Activated CD8-positive, alpha-beta memory T cell treated with anti-CD3 and anti-CD28 coated beads for 1 hour (primary cell): ENCODE measurements around the gene NUP88.

Experiments used
- DNase-seq, 2 donors: peaks; one replicate each; pipeline ENCODE4 v3.0.0-alpha.2; 2020; ENCODE audit warnings: low read depth in 1 of 2; ENCODE audit errors: extremely low read depth in 1 of 2

The NUP88 gene

GRCh38 chr17:5419959-5420653, 644 bp upstream of the NUP88 start, which contains the start of gene RPAIN:
Gene RPAIN, plus strand, starts transcription at chr17:5420182. Its CDS starts 29 bp downstream, at chr17:5420211.
- peak; percentile 58 to 75 for DNase-seq

GRCh38 chr17:5418858-5419355, 555 bp downstream of the NUP88 start:
- DNase-seq: peak in 1 of 2 donors; percentile 9

GRCh38 chr17:5416901-5417300, 2.6 kb downstream of the NUP88 start:
- no peak for DNase-seq

- DNase-seq: no peak
These were observed 5.8 kb downstream of the NUP88 start for GRCh38 chr17:5413682-5414081.

GRCh38 chr17:5410594-5411272, 8.7 kb downstream of the NUP88 start:
- no peak for DNase-seq

- no peak for DNase-seq
These were observed 11.3 kb downstream of the NUP88 start for GRCh38 chr17:5408186-5408585.

GRCh38 chr17:5405400-5405799, 14.1 kb downstream of the NUP88 start:
- no peak for DNase-seq

- no peak for DNase-seq
These were observed 19.7 kb downstream of the NUP88 start for GRCh38 chr17:5399767-5400166.

GRCh38 chr17:5396612-5397011, 22.9 kb downstream of the NUP88 start:
- DNase-seq: no peak

GRCh38 chr17:5391678-5392077, 27.8 kb downstream of the NUP88 start:
- DNase-seq: no peak

- DNase-seq: no peak
These were observed 37.9 kb downstream of the NUP88 start for GRCh38 chr17:5381542-5381941.

GRCh38 chr17:5380491-5381135, 38.8 kb downstream of the NUP88 start:
- no peak for DNase-seq

GRCh38 chr17:5379351-5380107, 39.9 kb downstream of the NUP88 start:
- no peak for DNase-seq

- no peak for DNase-seq
These were observed 40.8 kb downstream of the NUP88 start for GRCh38 chr17:5378566-5379207.

GRCh38 chr17:5373112-5373511, 46.4 kb downstream of the NUP88 start:
- no peak for DNase-seq

GRCh38 chr17:5370411-5370810, 49.1 kb downstream of the NUP88 start:
- DNase-seq: no peak

GRCh38 chr17:5365831-5366230, 53.6 kb downstream of the NUP88 start:
- DNase-seq: no peak

GRCh38 chr17:5364696-5365095, 54.8 kb downstream of the NUP88 start:
- no peak for DNase-seq

GRCh38 chr17:5364156-5364555, 55.3 kb downstream of the NUP88 start:
- no peak for DNase-seq

GRCh38 chr17:5362162-5362811, 57.2 kb downstream of the NUP88 start:
- no peak for DNase-seq
